AG04449 (cell line): ENCODE results near the gene GPR108.
"Not testable (repeated sequence)": the region's sequence is repeated elsewhere in the genome, so short reads cannot be mapped to it uniquely, and the experiment has no call there.

ENCODE experiments used
- CTCF ChIA-PET: fragments of 350-600 bp; formaldehyde crosslinking; extraction: SDS; loops from one replicate; lab custom pipeline; 2021; ENCODE audit warnings: antibody characterized with exemption; lab: Yijun Ruan, JAX
- POLR2A ChIA-PET: fragments of 400-600, 350-600 bp; formaldehyde crosslinking; extraction: SDS; loops from one replicate; lab custom pipeline; 2020; ENCODE audit warnings: antibody characterized with exemption, inconsistent platforms; lab: Yijun Ruan, JAX
- DNase-seq: peaks from one replicate; pipeline ENCODE4 v3.0.0-alpha.2; 2010; ENCODE audit warnings: low read depth, low spot score
- H3K4me3 ChIP-seq: 2 replicates; pipeline ENCODE4 v1.5.1; 2011; ENCODE audit warnings: low read depth, mild to moderate bottlenecking, control low read depth, low read length
- TF ChIP-seq, protein P1 (sequence below): IDR thresholded peaks from one replicate; pipeline ENCODE4 v1.5.1; 2011; ENCODE audit warnings: mild to moderate bottlenecking, moderate library complexity, low read length, control low read depth, inconsistent platforms; ENCODE audit not compliant: insufficient read depth; ENCODE audit errors: missing control alignments

The GPR108 gene

DNA sequence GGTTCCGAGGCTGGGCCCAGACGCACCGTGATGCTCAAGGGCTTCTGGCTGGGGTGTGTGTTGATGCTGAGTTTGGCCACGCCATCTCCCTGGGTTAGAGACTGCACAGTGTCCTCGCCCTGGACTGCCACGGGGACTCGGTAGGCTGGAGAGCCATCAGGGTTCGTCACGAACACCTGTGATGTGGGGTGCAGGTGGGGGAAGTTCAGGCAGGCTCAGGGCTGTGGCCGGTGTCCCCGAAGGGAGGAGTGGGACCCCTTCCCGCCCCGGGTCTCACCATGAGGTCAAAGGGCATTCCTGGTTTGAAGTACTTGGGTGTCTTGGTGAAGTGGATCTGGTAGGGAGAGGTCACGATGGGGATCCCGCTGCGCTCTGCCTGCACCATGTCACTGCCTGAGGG is 25.1 kb downstream of the GPR108 start:
- ChIA-PET POLR2A (no interaction called here), CTCF (no interaction called here)
- DNase-seq, result no peak
- no peak overlapping the region for H3K4me3 ChIP-seq
- TF ChIP-seq, protein P1, sequence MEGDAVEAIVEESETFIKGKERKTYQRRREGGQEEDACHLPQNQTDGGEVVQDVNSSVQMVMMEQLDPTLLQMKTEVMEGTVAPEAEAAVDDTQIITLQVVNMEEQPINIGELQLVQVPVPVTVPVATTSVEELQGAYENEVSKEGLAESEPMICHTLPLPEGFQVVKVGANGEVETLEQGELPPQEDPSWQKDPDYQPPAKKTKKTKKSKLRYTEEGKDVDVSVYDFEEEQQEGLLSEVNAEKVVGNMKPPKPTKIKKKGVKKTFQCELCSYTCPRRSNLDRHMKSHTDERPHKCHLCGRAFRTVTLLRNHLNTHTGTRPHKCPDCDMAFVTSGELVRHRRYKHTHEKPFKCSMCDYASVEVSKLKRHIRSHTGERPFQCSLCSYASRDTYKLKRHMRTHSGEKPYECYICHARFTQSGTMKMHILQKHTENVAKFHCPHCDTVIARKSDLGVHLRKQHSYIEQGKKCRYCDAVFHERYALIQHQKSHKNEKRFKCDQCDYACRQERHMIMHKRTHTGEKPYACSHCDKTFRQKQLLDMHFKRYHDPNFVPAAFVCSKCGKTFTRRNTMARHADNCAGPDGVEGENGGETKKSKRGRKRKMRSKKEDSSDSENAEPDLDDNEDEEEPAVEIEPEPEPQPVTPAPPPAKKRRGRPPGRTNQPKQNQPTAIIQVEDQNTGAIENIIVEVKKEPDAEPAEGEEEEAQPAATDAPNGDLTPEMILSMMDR, result no peak

DNA sequence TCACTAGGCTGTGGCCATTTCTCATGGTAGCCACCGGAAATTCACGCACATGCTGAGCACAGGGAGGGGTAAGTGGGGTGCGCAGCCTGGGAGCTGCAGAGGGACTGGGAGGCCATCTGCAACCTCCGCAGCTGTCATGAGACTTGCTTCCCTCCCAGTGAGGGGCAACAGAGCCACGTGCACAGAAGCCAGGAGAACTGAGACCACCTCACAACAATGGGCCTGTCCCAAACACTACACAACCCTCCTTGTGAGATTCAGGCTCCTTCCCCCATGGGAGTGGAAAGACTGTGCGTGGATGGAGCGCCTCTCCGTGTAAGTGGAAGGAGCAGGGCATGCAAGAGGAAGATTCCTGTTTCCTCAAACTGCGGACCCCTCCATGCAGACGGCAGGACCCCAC is 25.8 kb downstream of the GPR108 start:
- DNase-seq, result no peak
- CTCF ChIA-PET, result no interaction called here

DNA sequence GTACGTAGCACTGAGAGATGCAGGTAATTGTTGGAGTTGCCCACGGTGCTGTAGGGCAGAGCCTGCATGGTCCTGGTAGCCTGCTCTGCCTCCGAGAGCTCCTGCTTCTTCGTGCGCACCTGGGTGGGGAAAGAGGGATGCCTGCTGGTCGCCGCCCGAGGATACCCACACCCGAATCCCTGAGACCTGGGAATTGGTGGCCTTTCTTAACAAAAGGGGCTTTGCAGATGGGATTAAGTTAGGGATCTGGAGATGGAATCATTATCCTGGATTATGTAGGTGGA is 26.4 kb downstream of the GPR108 start:
- no peak for DNase-seq
- H3K4me3 ChIP-seq, result no peak overlapping the region
- TF ChIP-seq, protein P1, result no peak
- ChIA-PET CTCF (no interaction called here), POLR2A (no interaction called here)

More for the DNA sequence above, 25.8 kb downstream of the GPR108 start:
- POLR2A ChIA-PET, result no interaction called here
- H3K4me3 ChIP-seq, result no peak overlapping the region
- TF ChIP-seq, protein P1, result no peak

DNA sequence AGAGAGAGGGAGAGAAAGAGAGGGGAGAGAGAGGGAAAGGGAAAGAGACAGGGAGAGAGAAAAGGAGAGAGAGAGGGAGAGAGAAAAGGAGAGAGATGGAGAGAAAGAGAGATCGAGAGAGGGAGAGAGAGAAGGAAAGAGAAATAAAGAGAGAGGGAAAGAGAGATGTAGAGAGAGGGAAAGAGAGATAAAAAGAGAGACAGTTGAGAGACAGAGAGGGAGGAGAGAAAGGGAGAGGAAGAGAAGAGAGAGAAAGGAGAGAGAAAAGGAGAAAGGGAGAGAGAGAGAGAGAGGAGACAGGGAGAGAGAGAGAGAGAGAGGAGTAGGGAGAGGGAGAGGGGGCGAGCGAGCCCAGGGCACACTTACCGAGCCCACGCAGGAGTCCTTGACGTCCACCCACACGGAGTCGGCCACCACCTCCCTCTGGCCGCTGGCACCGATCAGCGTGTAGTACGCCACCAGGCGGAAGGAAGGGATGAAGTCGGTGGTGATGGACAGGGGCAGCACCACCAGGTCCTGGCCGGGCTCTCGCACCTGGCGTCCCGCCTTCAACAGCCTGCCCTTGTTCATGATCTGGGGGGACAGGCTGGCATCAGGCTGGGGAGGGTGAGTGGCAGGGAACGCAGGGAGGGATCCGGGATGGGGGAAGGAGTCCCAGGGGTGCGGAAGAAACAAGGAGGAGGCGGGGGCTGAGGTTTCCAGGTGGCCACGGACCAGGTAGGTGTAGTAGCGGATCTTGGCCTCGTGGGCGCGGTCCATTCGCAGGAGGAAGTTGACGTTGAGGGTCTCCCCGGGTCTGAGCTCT is 26.9 kb downstream of the GPR108 start:
- TF ChIP-seq, protein P1, result no peak
- no peak overlapping the region for H3K4me3 ChIP-seq
- CTCF ChIA-PET, result no interaction called here
- DNase-seq, result no peak
- POLR2A ChIA-PET, result no interaction called here

- H3K4me3 ChIP-seq, result no peak overlapping the region
- TF ChIP-seq, protein P1, result no peak
- ChIA-PET CTCF (no interaction called here), POLR2A (no interaction called here)
- DNase-seq, result no peak
These were observed 27.8 kb downstream of the GPR108 start for GRCh38 chr19:6709549-6709948.

DNA sequence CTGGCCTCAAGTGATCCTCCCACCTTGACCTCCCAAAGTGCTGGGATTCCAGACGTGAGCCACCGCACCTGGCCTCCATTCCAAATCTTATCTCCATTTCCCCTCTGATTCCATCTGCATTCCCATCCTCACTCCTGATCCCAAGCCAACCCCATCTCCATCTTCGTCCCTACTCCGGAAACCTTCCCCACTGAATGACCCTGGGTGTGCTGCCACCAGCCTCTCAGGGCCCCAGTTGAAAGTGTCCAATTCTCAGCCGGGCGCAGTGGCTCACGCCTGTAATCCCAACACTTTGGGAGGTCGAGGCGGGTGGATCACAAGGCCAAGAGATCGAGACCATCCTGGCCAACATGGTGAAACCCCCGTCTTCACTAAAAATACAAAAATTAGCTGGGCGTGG is 28.5 kb downstream of the GPR108 start:
- POLR2A ChIA-PET, H3K4me3 ChIP-seq, CTCF ChIA-PET, DNase-seq: not testable (repeated sequence)

- ChIA-PET CTCF (no interaction called here), POLR2A (no interaction called here)
- no peak for DNase-seq
- TF ChIP-seq, protein P1, result no peak
- no peak overlapping the region for H3K4me3 ChIP-seq
These were observed 29.0 kb downstream of the GPR108 start for GRCh38 chr19:6708346-6708745.
